GM12872 (cell line): ENCODE measurements around the gene POU5F1.
A peak's percentile ranks its signal among the peaks of the same experiment; 100 is the strongest.

Source experiments
- TF ChIP-seq, protein P1 (sequence below): IDR thresholded peaks from 3 replicates; pipeline ENCODE4 v1.5.1; 2011; ENCODE audit warnings: low read depth, mild to moderate bottlenecking, low read length, moderate library complexity; ENCODE audit not compliant: insufficient read depth

The POU5F1 gene

GRCh38 chr6:31161216-31162126, 9.0 kb downstream of the POU5F1 start:
- TF ChIP-seq, protein P1, sequence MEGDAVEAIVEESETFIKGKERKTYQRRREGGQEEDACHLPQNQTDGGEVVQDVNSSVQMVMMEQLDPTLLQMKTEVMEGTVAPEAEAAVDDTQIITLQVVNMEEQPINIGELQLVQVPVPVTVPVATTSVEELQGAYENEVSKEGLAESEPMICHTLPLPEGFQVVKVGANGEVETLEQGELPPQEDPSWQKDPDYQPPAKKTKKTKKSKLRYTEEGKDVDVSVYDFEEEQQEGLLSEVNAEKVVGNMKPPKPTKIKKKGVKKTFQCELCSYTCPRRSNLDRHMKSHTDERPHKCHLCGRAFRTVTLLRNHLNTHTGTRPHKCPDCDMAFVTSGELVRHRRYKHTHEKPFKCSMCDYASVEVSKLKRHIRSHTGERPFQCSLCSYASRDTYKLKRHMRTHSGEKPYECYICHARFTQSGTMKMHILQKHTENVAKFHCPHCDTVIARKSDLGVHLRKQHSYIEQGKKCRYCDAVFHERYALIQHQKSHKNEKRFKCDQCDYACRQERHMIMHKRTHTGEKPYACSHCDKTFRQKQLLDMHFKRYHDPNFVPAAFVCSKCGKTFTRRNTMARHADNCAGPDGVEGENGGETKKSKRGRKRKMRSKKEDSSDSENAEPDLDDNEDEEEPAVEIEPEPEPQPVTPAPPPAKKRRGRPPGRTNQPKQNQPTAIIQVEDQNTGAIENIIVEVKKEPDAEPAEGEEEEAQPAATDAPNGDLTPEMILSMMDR = no peak

- TF ChIP-seq, protein P1 = peak; percentile 42
Measured at GRCh38 chr6:31158863-31159855, 11.3 kb downstream of the POU5F1 start.

- TF ChIP-seq, protein P1 = no peak
Measured at GRCh38 chr6:31158140-31158862, 12.2 kb downstream of the POU5F1 start, which contains the start of gene TCF19. TCF19 (plus strand) TSS chr6:31158589; CDS start chr6:31159470, 881 bp downstream.

- TF ChIP-seq, protein P1 = no peak
Measured at GRCh38 chr6:31157513-31158139, 12.9 kb downstream of the POU5F1 start, which contains the start of gene CCHCR1. CCHCR1 (minus strand) TSS chr6:31157802; CDS start chr6:31157600, 202 bp downstream.

DNA sequence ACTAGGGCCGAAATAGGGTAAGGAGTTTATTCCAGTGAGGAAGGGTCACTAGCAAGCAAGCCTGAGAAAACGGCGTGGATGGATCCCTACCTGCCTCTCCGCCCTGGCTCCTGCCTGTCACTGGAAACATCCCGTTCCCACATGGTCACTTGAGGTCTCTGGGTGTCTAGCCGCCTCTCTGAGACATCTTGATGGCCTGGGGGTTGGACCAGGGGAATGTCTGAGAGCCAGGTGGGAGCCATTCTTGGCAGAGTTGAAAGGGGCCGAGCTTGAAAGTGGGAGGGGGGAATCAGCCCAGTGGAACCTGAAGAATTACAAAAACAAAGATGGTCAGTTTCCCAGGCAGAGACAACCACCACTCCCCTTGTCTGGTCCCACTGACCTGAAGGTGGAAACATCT, 13.8 kb downstream of the POU5F1 start:
- TF ChIP-seq, protein P1 = no peak

DNA sequence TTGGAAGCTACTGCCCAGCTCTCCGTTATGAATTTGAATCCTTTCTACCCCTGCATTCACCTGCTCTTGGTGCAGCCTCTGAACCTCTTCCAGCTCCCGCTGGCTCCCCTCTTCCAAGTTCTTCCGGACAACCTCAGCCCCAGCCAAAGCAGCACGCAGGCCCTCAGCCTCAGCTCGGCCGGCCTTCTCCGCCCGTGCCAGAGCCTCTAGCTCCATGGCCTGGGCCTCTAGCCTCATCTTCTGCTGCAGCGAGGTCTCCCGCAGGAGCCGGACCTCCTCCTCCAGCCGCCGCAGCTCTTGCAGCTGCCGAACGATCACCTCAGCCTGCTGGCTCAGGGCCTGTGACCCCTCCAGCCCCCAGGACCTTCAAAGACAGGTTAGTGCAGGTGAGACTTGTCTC, 16.0 kb downstream of the POU5F1 start:
- TF ChIP-seq, protein P1 = no peak
